MM.1S (cell line): ENCODE results near the gene PIEZO1.
"Not testable (repeated sequence)": the region's sequence is repeated elsewhere in the genome, so short reads cannot be mapped to it uniquely, and the experiment has no call there.

Experiments used
- CTCF ChIP-seq: fragments of 300-600 bp; sonication (generic); IDR thresholded peaks from 2 replicates; pipeline ENCODE4 v1.5.1; 2016; ENCODE audit warnings: antibody characterized with exemption, low read length, mixed read lengths
- EZH2 ChIP-seq: fragments of 300-600 bp; sonication (generic); optimal IDR thresholded peaks from 2 replicates; pipeline ENCODE3; 2017; ENCODE audit warnings: low read depth, mild to moderate bottlenecking, antibody characterized with exemption, low read length, mixed read lengths
- EZH2phosphoT487 ChIP-seq: fragments of 300-600 bp; sonication (generic); IDR thresholded peaks from 2 replicates; pipeline ENCODE4 v1.6.1; 2018; ENCODE audit warnings: antibody characterized with exemption, low read length

DNA sequence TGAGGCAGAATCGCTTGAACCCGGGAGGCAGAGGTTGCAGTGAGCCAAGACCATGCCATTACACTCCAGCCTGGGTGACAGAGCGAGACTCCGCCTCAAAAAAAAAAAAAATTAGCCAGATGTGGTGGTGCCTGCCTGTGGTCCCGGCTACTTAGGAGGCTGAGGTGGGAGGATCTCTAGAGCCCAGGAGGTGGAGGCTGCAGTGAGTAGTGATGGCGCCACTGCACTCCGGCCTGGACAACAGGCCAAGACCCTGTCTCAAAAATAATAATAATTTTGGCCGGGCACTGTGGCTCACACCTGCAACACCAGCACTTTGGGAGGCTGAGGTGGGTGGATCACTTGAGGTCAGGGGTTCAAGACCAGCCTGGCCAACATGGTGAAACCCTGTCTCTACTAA is 3.7 kb upstream of the PIEZO1 start:
- TF ChIP-seq CTCF, EZH2phosphoT487, EZH2: not testable (repeated sequence)
